ENCODE data around the gene PCSK5.

DNA sequence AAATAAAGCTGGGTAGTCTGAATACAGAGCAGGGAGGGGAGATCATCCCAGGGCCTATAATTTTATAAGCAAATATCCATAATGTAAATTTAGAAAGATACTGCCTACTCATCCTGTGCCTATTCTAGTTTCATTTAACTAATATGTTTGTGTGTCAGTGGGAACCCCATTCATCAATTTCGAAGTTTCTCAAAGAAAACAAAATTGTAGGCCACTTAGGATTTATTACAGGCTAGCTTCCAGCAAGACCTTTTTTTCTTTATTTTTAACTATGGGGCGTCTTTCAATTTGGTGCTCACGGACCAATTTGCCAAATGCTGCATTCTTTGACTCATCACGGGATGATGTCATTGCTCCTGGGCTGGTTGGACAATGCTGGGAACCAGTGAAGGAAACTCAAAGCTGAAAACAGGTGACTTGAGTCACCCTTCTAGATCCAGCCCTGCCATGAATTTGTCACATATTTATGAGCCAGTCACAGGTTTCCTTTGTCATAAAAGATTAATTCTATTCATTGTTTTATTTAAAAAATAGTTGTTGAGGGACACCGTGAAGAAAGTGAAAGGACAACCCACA, 13.4 kb downstream of the PCSK5 start:
- TF ChIP-seq, protein P1, sequence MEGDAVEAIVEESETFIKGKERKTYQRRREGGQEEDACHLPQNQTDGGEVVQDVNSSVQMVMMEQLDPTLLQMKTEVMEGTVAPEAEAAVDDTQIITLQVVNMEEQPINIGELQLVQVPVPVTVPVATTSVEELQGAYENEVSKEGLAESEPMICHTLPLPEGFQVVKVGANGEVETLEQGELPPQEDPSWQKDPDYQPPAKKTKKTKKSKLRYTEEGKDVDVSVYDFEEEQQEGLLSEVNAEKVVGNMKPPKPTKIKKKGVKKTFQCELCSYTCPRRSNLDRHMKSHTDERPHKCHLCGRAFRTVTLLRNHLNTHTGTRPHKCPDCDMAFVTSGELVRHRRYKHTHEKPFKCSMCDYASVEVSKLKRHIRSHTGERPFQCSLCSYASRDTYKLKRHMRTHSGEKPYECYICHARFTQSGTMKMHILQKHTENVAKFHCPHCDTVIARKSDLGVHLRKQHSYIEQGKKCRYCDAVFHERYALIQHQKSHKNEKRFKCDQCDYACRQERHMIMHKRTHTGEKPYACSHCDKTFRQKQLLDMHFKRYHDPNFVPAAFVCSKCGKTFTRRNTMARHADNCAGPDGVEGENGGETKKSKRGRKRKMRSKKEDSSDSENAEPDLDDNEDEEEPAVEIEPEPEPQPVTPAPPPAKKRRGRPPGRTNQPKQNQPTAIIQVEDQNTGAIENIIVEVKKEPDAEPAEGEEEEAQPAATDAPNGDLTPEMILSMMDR (IDR thresholded peaks at IDR 0.05 in 8 of 11, conservative IDR thresholded peaks at IDR 0.05 in 3 of 11) = no peak
- TF ChIP-seq POLR2AphosphoS5 (IDR thresholded peaks at IDR 0.05) = no peak
- no peak for TF ChIP-seq POLR2A (IDR thresholded peaks at IDR 0.05)
